GM12878 (cell line): ENCODE data around the gene ACSL4. TPM values are rescaled to one million over a fixed set of nuclear protein-coding genes. Genes with fewer than 3 reads are reported as not detected.

ENCODE experiments used
- ATAC-seq: fragments of 200-7000 bp; cut with Tn5 transposase; 3 replicates; pipeline ENCODE4 v1.9.1; 2020; ENCODE audit warnings: mild to moderate bottlenecking, moderate library complexity
- BruUV-seq: library from RNA; stranded (reverse); fragments of 400-500 nt; replicated peaks from 2 replicates; lab custom pipeline; 2021; lab: Mats Ljungman, UMichigan
- CTCF ChIA-PET: fragments of 300-600 bp; sonication (Branson Sonifier 250); formaldehyde crosslinking; extraction: SDS; loops from one replicate; lab custom pipeline; 2021; ENCODE audit warnings: inconsistent platforms; lab: Yijun Ruan, JAX
- POLR2A ChIA-PET: fragments of 350-600 bp; formaldehyde crosslinking; extraction: SDS; loops from one replicate; lab custom pipeline; 2021; ENCODE audit warnings: inconsistent platforms; lab: Charles Lee
- RAD21 ChIA-PET: fragments of 300-600 bp; sonication (Branson Sonifier 250); formaldehyde crosslinking; loops from one replicate; lab custom pipeline; 2023; ENCODE audit warnings: antibody characterized with exemption; ENCODE audit not compliant: unreplicated experiment; lab: Charles Lee
- SMC1A ChIA-PET: fragments of 300-600 bp; sonication (Branson Sonifier 250); formaldehyde crosslinking; loops from one replicate; lab custom pipeline; 2023; ENCODE audit not compliant: unreplicated experiment, uncharacterized antibody; lab: Charles Lee
- DNase-seq: peaks from one replicate; pipeline ENCODE4 v3.0.0-alpha.2; 2011; ENCODE audit warnings: low read depth, low spot score
- FAIRE-seq: peaks from 3 replicates; lab custom pipeline; 2011; peaks lifted over from hg19 to GRCh38; lab: Jason Lieb, UNC
- H2AFZ ChIP-seq: 2 replicates; pipeline ENCODE4 v1.6.0; 2011; ENCODE audit warnings: low read depth, low read length, control low read depth; ENCODE audit not compliant: control insufficient read depth
- H3K27ac ChIP-seq: 2 replicates; pipeline ENCODE4 v1.5.1; 2011; ENCODE audit warnings: control low read depth; ENCODE audit not compliant: control insufficient read depth, insufficient read depth
- H3K27me3 ChIP-seq, 2 experiments: replicated peaks in 1 of 2; 2 replicates each; pipeline versions ENCODE4 v1.6.0 to v1.6.1; 2011; ENCODE audit warnings: low read length in 1 of 2; ENCODE audit not compliant: control insufficient read depth in 2 of 2, insufficient read depth in 2 of 2
- H3K36me3 ChIP-seq, 2 experiments: 2 replicates each; pipeline ENCODE4 v1.5.1; 2011; ENCODE audit warnings: low read length in 1 of 2; ENCODE audit not compliant: control insufficient read depth in 2 of 2, insufficient read depth in 2 of 2
- H3K4me1 ChIP-seq: 2 replicates; pipeline ENCODE4 v1.6.1; 2011; ENCODE audit warnings: mild to moderate bottlenecking, low read length, moderate library complexity, mixed read lengths; ENCODE audit not compliant: control insufficient read depth, insufficient read depth
- H3K4me2 ChIP-seq: 2 replicates; pipeline ENCODE4 v1.6.0; 2011; ENCODE audit warnings: control low read depth; ENCODE audit not compliant: control insufficient read depth, insufficient read depth
- H3K4me3 ChIP-seq: fragments of 200-600 bp; sonication (generic); 2 replicates; pipeline ENCODE4 v1.5.1; 2016
- H3K79me2 ChIP-seq: 2 replicates; pipeline ENCODE4 v1.6.0; 2011; ENCODE audit warnings: low read length; ENCODE audit not compliant: control insufficient read depth, insufficient read depth
- H3K9ac ChIP-seq: 2 replicates; pipeline ENCODE4 v1.8.0; 2011; ENCODE audit warnings: low read length, control low read depth, mixed read lengths; ENCODE audit not compliant: control insufficient read depth, insufficient read depth
- H3K9me3 ChIP-seq: replicated peaks from 3 replicates; pipeline ENCODE4 v1.5.1; 2011; ENCODE audit warnings: mild to moderate bottlenecking, low read length; ENCODE audit not compliant: control insufficient read depth, insufficient read depth
- H4K20me1 ChIP-seq: 2 replicates; pipeline ENCODE4 v1.6.0; 2011; ENCODE audit not compliant: control insufficient read depth, insufficient read depth
- CBFB ChIP-seq: IDR thresholded peaks from 2 replicates; pipeline ENCODE4 v1.6.1; 2016; ENCODE audit warnings: antibody characterized with exemption, low read depth
- ETV6 ChIP-seq, 2 experiments: fragments of 450-650 bp in 1 of 2; IDR thresholded peaks in 1 of 2; conservative IDR thresholded peaks in 1 of 2; 2 replicates each; pipeline ENCODE4 v1.6.1; 2014; ENCODE audit warnings: antibody characterized with exemption in 1 of 2, borderline replicate concordance in 1 of 2, low read depth in 1 of 2, mild to moderate bottlenecking in 1 of 2, moderate library complexity in 1 of 2
- IRF3 ChIP-seq: fragments of 450-650 bp; IDR thresholded peaks from 2 replicates; pipeline ENCODE4 v1.6.1; 2014; ENCODE audit warnings: mild to moderate bottlenecking
- NFXL1 ChIP-seq: fragments of 450-650 bp; IDR thresholded peaks from 2 replicates; pipeline ENCODE4 v1.6.1; 2017; ENCODE audit warnings: antibody characterized with exemption, mild to moderate bottlenecking, borderline replicate concordance
- POLR2AphosphoS2 ChIP-seq: IDR thresholded peaks from 2 replicates; pipeline ENCODE4 v1.6.1; 2011; ENCODE audit warnings: low read depth, mild to moderate bottlenecking, low read length, improper control_type of control experiment, moderate library complexity
- POU2F2 ChIP-seq: IDR thresholded peaks from 3 replicates; pipeline ENCODE4 v1.6.1; 2011; ENCODE audit warnings: low read depth, mild to moderate bottlenecking, low read length, borderline replicate concordance
- RB1 ChIP-seq: fragments of 450-650 bp; formaldehyde crosslinking; IDR thresholded peaks from 2 replicates; pipeline ENCODE4 v1.6.1; 2017; ENCODE audit warnings: mild to moderate bottlenecking, borderline replicate concordance
- SIX5 ChIP-seq: IDR thresholded peaks from 2 replicates; pipeline ENCODE4 v1.6.1; 2011; ENCODE audit warnings: mild to moderate bottlenecking, low read depth, low read length, moderate library complexity; ENCODE audit not compliant: severe bottlenecking
- SMAD1 ChIP-seq: fragments of 450-650 bp; IDR thresholded peaks from 2 replicates; pipeline ENCODE4 v1.6.1; 2018; ENCODE audit warnings: mild to moderate bottlenecking, low read depth; ENCODE audit not compliant: partially characterized antibody
- SPI1 ChIP-seq: IDR thresholded peaks from 2 replicates; pipeline ENCODE4 v1.6.1; 2011; ENCODE audit warnings: low read depth, mild to moderate bottlenecking, low read length, moderate library complexity, borderline replicate concordance; ENCODE audit not compliant: insufficient read depth
- SREBF2 ChIP-seq: IDR thresholded peaks from 2 replicates; pipeline ENCODE4 v1.6.1; 2012; ENCODE audit warnings: mild to moderate bottlenecking, low read length
- STAT3 ChIP-seq: IDR thresholded peaks from 2 replicates; pipeline ENCODE4 v1.6.1; 2011; ENCODE audit warnings: low read depth, low read length, improper control_type of control experiment
- USF2 ChIP-seq: IDR thresholded peaks from 2 replicates; pipeline ENCODE4 v1.6.1; 2011; ENCODE audit warnings: low read depth, low read length, improper control_type of control experiment, borderline replicate concordance
- YBX1 ChIP-seq: fragments of 450-650 bp; IDR thresholded peaks from 2 replicates; pipeline ENCODE4 v1.6.1; 2016; ENCODE audit warnings: antibody characterized with exemption
- ZNF592 ChIP-seq: fragments of 450-650 bp; IDR thresholded peaks from 2 replicates; pipeline ENCODE4 v1.6.1; 2017; ENCODE audit warnings: mild to moderate bottlenecking, moderate library complexity
- WGBS: methylation state at CpG from one replicate; pipeline ENCODE4 v1.1.6; 2016; ENCODE audit warnings: low lambda C conversion rate; ENCODE audit not compliant: insufficient replicate concordance, insufficient coverage; ENCODE audit errors: missing lambda C conversion rate; 5-methylcytosine and 5-hydroxymethylcytosine counted together
- in situ Hi-C: fragments of 300-500 bp; cut with MboI; formaldehyde crosslinking; loops from 9 replicates; pipeline ENCODE4 v1.14.3; 2018; ENCODE audit warnings: mixed read lengths
- intact Hi-C: fragments of 100-400 bp; cut with micrococcal nuclease; formaldehyde crosslinking; loops from one replicate; pipeline ENCODE4 v1.14.2; 2022; ENCODE audit not compliant: unreplicated experiment
- polyA plus RNA-seq, 11 experiments: library from polyadenylated mRNA; depleted of rRNA in 4 of 11; unstranded in 6 of 11; stranded (reverse) in 5 of 11; fragments of >200 nt; fragmentation: Nextera tagmentation in 4 of 11; fragmentation: Illumina TruSeq in 1 of 11; extraction: Ambion mirVana in 4 of 11; extraction: Trizol in 1 of 11; gene quantifications; 1 replicate in 1 of 11; 2 replicates in 10 of 11; pipeline versions ENCODE4 v1.2.1 to v1.2.3, GENCODE V29; 2011 to 2016; ENCODE audit warnings: inconsistent platforms in 2 of 11, missing spikeins in 2 of 11, low read depth in 1 of 11
- total RNA-seq, 4 experiments: library from RNA; depleted of rRNA in 3 of 4; stranded (reverse); fragments of >200 nt in 3 of 4; fragmentation: Illumina TruSeq in 1 of 4; extraction: Trizol in 1 of 4; gene quantifications; 2 replicates each; pipeline versions ENCODE4 v1.2.1 to v1.2.3, GENCODE V29; 2013 to 2021

The ACSL4 gene
- total and polyA plus RNA-seq, 10 of the 15 experiments (the other 5 are each of a cell fraction or from before 2014, with no cell fraction given), result 20.7 to 66.6 (median 45.4) TPM

- H3K27me3 ChIP-seq, result peaks cover 0 to 1% of the 10 kb centered on the region in 2 experiments; a peak in 2 of 4 replicates
- H3K4me1 ChIP-seq, result no peaks in the 10 kb centered on the region
- ChIA-PET SMC1A (interaction anchor here (0.9 to 1.3 kb wide), 3 partner anchors 32 to 291 kb away, joined by 3 to 4 read pairs (median 3); no protein-coding TSS in a partner anchor), RAD21 (no interaction called here), POLR2A (no interaction called here), CTCF (interaction anchor here (0.5 kb wide), 1 partner anchor 1400 kb away, joined by 4 read pairs; no protein-coding TSS in a partner anchor)
- ATAC-seq (no peak), DNase-seq (no peak), FAIRE-seq (no peak)
- no peak overlapping the region for H2AFZ ChIP-seq
- no peak overlapping the region for H3K4me2 ChIP-seq
- intact Hi-C loops, result no loop called here
- H3K36me3 ChIP-seq, result no peaks in the 10 kb centered on the region
- no peak overlapping the region for H3K27ac ChIP-seq
- BruUV-seq, result no TSS peak
- 49% methylated on average over 16 of the region's 16 CpGs for WGBS
- in situ Hi-C loops, result no loop called here
- no peak overlapping the region for H3K4me3 ChIP-seq
- no peaks in the 10 kb centered on the region for H3K9me3 ChIP-seq
- no peak overlapping the region for H3K9ac ChIP-seq
- no peaks in the 10 kb centered on the region for H4K20me1 ChIP-seq
- TF ChIP-seq CBFB (no peak), ZNF592 (no peak), SREBF2 (no peak), NFXL1 (no peak), SMAD1 (no peak), YBX1 (no peak), SIX5 (no peak), ETV6 (conservative IDR thresholded peaks at IDR 0.05 in 1 of 2, IDR thresholded peaks at IDR 0.05 in 1 of 2; ENCODE audit: borderline replicate concordance in 1 of 2, low read depth in 1 of 2) (no peak), RB1 (no peak), IRF3 (no peak), POU2F2 (no peak), SPI1 (no peak), STAT3 (no peak), USF2 (no peak), POLR2AphosphoS2 (no peak)
- no peaks in the 10 kb centered on the region for H3K79me2 ChIP-seq
These were observed 132.8 kb downstream of the ACSL4 start for GRCh38 chrX:109600237-109600651.
